Endometrial microvascular endothelial cells (primary cell): ENCODE data around the gene MFSD2A. TPM values are rescaled to one million over a fixed set of nuclear protein-coding genes. Genes with fewer than 3 reads are reported as not detected.

Source experiments
- in situ Hi-C: cut with HindIII; loops from 2 replicates; pipeline ENCODE4 v1.10.0; 2017; ENCODE audit warnings: low sequenced_read_pairs, low pct_unique_long_range_greater_than_20kb; ENCODE audit errors: inconsistent ontology term
- total RNA-seq: library from RNA; depleted of rRNA; stranded (reverse); fragments of >200 nt; gene quantifications from one replicate; pipeline ENCODE4 v1.2.3, GENCODE V29; 2015; ENCODE audit errors: inconsistent ontology term

MFSD2A gene
- total RNA-seq, 1 donor from 2014 or later: 6.3 TPM

DNA sequence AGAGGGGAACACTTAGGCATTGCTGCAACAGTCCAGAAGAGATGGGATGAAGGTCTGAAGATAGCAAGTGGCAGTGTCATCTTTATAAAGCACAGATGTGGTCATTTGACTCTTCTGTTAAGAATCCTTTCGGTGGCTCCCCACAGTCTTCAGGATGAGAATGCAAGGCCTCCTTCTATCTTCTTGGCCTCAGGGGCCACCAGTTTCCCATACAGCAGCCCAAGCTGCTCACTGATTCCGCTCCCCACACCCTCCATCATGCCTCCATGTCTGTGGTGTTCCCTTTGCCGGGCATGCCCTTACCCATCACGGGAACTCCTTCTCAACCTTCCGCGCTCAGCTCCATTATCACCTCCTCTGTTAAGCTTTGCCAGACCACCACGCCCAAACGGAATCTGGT is 16.1 kb upstream of the MFSD2A start:
- in situ Hi-C loops: no loop called here

DNA sequence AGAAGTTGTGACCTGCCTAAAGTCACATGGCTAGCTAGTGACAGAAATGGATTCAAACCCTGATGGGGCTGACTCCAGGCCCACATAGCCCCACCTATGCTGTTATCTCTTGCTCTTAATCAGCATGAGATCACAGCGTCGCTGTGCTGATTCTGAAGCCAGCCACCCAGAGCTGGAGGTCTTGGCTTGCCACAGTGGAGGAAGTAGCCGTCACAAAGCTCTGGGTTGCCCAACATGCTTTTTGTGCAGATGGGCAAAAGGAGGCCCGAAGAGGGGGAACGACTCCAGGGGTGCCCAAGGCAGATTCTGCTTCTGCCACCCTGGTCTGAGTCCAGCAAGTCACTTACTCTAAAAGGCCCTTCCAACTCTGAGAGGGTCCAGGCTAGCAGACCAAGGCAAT is 14.7 kb upstream of the MFSD2A start:
- in situ Hi-C loops: no loop called here

DNA sequence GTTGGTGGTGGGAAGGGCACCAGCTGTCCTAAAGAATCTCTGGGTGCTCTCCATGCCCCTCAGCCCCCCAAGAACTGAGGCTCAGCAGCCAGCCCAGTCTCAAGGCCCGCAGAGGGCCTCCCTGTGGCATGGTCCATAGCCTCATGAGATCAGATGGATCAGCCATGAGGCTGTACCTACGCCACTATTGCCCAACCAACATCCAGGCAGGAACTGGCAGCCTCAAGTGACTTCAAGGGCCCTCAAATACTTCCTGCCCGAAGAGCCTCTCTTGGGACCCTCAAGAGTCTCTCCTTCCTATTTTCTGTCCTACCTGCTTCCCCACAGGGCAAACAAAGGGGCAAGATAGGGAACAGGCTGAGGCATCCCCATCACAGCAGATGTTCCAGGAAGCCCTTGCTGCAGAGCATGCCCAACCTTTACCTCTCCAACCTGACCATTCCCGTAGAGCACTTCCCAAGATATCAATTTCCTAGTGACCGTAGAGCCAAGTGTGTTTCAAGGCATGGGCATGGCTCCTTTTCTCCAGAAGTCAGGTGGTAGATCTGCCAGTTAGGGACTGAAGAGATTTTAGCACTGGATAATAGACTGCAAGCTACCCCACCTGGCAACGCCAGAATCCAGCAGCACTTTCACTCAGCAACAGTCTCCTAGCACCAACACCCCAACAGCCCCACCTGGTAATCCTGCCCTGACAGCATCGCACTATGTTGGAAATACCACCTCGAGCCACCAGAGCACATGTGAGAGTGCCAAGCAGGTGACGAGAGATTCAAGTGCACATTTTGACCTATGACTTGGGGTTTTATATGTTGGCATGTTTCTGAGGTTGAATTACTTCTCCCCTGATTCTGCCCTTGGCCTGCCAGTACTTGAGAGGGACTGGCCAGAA is 13.7 kb upstream of the MFSD2A start:
- in situ Hi-C loops: no loop called here

DNA sequence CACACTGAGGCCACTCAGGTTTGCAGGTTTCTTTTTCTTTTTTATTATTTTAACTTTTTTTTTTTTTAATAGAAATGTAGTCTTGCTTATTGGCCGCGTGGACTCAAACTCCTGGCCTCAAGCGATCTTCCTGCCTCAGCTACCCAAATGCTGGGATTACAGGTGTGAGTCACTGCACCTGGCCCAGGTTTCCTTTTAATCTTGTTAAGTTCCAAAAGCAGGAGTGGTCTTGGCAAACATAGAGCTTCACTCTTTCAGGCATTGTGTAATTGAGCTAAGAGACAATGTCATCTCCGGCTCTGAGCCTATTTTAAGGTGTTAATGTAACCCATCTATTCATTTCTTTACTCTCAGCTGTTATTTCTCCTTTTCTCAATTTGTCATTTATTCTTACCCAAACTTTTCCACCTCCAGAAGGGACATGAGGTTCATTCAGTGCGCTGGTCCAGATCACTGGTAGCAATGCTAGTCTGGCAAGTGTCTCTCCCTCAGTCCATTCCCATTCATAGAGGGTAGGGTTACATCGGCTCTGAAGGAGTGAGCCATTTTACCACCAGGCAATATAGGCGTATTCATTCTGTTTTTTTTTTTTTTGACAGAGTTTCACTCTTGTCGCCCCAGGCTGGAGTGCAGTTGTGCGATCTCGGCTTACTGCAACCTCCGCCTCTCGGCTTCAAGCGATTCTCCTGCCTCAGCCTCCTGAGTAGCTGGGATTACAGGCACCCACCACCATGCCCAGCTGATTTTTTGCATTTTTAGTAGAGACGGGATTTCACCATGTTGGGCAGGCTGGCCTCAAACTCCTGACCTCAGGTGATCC is 11.3 kb upstream of the MFSD2A start:
- in situ Hi-C loops: no loop called here

DNA sequence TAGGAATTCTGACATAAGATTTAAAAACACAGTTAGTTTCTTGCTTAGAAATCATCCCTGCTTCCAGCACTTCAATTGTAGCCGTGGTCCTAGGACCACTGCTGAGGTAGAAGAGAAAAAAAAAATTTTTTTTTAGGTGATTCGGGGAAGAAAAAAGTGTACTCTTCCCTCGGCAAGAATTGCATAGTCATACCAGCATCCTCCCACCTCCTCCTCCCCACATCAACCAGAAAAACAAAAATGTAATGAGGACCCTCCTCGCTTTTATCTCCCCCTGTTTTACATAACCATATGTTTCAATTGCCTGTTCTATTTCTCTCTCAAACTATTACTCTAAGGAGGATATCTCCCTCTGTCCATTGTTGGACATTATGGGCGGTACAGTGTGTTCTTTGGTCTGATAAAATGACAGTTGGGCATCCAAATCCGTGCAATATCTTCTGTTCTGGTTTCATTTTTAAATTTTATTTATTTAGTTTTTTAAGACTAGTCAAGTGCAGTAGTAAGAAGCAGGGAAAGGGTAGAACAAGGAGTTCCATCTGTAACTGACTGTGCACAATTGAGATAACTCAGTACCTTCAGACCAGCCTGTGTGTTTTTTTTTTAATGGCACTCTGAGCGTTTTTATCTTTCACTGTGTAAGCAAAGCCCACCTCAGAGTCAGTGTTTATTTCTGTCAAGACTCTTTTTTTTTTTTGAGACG is 10.4 kb upstream of the MFSD2A start:
- in situ Hi-C loops: no loop called here

DNA sequence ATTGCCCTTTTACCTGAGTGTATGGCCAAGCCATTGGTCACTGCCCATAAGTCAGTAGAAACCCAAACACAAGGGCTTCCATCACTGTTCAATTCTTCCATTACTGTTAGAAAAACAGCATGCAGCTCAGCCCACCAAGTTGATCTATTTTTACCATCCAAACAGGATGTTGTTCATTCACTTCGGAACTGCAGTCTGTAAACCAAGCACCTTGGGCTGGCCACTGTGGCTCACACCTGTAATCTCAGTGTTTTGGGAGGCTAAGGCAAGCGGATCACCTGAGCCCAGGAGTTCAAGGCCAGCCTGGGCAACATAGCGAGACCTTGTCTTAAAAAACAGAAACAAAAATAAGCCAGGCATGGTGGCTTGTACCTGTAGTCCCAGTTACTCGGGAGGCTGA is 8.7 kb upstream of the MFSD2A start:
- in situ Hi-C loops: no loop called here

DNA sequence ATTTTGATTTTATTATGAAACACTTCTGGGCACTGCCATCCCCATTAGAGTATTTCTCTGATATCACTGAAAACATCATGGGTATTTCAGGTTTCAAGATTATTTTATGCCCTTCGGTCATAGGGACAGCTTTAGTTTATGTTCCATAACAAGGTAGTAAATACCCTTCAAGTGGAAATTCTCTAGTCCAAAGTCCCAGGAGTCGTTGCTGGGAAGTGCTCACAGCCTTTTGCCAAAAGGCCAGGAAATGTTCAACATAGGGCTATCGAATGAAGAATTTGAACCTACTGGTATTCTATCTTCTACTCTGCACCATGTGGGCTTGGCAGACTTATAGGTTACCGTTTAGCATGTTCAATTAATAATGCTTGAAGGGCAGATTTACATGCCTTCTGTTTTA is 7.7 kb upstream of the MFSD2A start:
- in situ Hi-C loops: no loop called here

DNA sequence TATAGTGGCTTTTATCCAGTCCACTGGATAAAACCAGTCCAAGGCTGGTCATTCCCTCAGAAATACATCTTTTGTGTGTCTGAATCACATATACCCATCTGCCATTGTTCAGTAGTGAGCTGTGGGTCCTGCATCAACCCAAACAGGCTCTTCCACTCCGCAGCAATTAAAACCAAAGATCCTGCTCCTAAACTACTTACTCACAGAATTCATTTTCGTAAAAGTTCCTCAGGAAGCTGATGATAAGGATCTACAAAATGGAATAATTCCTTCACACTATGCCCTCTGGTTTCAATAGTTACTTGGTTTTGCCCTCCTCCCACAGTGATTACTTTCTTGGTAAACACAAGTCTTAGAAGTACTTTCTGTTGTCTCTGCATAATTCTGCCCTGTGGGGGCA is 5.1 kb upstream of the MFSD2A start:
- in situ Hi-C loops: no loop called here

DNA sequence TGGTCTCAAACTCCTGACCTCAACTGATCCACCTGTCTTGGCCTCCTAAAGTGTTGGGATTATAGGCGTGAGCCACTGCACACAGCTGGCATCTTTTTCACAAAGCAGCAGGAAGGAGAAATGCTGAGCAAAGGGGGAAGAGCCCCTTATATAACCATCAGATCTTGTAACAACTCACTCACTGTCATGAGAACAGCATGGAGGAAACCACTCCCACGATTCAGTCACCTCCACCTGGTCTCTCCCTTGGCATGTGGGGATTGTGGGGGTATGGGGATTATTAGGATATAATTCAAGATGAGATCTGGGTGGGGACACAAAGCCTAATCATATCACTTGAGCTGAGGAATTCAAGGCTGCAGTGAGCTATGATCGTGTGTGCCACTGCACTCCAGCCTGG is 3.0 kb upstream of the MFSD2A start:
- in situ Hi-C loops: no loop called here

DNA sequence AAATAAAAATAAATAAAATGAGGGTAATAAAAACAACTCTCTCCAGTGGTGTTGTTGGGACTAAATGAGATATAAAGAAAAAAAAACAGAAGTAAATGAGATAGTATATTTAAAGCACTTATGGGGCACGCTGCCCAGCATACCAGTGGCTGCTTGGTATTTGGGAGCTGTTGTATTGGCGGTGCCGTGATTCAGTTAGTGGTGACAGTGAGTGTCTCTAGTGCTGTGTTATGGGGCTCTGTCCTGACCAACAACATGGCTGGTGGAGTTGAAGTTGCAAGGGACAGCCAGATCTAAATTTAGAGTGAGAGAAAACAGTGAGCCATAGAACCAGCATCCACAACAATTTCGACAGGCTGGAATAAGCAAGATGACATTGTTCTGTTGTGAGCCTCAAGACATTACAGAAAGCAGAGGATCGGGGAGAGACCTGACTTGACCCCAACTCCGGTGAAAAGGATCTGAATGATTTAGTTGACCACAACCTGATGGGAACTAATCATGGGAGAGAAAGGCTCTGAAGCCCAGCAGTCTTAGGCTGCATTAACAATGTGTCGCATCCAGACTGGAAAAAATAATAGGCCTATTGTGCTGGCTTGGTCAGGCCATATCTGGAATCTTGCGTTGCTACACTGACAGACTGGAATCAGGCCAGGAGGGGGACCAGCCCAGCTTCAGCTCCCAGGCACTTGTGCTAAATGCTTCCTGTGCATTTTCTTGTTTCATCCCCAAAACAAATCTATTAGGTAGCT is 2.4 kb upstream of the MFSD2A start:
- in situ Hi-C loops: no loop called here

DNA sequence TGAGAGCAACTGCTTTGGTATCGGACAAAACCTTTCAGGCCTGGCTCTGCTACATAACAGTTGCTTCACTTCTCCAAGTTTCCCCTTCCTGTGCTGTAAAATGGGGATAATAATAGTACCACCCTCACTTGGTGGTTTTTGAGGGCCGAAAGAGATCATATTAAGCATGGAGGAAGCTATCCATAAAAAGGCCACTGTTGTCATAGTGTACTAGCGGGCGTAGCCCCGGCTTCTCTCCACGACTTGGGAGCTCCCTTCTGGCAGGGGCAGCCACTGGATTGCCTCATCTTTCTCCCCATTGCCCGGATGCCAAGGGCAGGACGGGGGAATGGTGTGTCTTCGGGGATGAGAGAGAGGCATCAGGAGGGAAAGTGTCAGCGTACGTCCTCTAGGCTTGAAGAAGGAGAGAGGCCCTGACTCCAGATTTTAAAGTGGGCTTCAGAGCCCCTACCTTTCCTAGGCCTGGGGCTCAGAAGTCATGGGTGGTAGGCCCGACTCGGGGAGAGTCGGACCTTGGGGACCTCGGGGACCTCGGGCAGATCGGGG is 548 bp upstream of the MFSD2A start:
- in situ Hi-C loops: no loop called here

DNA sequence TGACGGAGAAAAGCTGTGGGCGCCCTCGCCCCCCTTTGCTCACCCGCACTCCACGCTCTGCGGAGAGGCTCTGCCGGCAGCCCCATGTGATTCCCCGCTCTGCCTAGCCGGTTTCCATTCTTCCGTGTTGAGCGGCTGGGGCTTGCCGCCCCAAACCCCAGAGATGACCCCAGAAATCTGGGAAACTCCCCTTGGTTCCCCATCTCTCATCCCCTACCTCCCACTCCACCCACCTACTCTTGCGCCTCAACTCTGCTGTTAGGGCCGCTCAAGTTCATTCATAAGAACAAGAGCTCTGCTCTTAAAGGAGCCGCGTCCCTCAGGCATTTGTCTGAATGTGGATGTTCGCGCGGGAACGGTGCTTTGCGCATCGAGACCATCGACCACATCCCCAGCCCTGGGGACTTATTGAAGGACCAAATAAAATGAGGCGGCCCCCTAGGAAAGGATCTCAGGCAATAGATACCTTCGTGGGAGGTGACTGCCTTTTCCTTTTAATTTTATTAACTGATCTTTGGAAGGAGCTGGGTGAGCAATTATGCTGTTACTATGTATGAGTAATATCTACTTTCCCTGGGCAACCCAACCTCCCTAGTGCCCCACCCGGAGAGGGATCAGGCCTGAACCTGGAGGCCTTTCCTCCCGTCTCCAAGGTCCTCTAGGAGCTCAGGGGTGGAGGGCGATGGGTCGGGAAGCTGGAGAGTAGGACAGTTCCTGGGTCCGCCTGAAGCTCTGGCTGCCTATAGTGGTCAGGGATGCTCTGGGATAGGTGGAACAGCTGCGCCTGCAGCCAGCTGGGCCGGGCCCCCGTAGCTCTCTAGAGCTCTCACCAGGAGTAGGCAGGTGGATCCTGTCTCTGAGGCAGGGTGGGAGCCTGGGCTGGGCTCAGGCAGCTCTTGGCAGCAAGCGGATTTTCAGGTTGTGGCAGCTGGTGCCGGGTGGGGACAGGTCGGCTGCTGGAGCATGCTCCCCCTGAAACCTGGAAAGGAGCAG is 898 bp downstream of the MFSD2A start:
- in situ Hi-C loops: no loop called here

DNA sequence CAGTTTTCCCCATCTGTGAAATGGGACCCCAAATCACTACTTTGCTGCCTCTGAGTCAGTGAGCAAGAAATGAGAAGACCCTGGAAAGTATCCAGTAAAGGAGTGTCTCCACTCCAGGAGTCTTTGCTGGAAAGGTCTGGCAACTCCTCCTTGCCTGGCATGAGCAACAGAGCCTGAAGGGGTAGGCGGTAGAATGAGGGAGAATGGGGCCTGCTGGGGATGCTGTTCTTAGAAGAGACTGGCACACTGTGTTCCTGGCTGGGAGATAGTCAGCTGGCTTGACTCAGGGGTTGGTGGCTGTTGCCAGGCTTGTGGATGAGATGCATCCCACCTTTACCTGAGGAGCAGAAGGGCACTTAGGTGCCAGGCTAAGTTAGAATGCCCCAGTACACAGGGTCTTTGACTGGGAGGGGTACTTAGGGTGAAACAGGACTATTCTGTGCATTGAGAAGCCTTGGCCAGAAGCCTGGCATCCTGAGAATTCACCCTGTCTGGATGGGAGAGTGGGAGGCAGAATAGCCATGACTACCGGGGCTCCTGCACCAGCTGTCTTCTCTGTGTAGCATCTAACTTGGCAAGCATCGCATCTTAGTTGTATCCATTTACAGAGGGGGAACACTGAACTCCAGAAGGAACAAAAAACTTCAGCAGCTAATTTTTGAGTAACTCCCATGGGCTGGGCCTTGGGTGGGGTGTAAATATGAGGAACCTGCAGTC is 2.5 kb downstream of the MFSD2A start:
- in situ Hi-C loops: no loop called here

DNA sequence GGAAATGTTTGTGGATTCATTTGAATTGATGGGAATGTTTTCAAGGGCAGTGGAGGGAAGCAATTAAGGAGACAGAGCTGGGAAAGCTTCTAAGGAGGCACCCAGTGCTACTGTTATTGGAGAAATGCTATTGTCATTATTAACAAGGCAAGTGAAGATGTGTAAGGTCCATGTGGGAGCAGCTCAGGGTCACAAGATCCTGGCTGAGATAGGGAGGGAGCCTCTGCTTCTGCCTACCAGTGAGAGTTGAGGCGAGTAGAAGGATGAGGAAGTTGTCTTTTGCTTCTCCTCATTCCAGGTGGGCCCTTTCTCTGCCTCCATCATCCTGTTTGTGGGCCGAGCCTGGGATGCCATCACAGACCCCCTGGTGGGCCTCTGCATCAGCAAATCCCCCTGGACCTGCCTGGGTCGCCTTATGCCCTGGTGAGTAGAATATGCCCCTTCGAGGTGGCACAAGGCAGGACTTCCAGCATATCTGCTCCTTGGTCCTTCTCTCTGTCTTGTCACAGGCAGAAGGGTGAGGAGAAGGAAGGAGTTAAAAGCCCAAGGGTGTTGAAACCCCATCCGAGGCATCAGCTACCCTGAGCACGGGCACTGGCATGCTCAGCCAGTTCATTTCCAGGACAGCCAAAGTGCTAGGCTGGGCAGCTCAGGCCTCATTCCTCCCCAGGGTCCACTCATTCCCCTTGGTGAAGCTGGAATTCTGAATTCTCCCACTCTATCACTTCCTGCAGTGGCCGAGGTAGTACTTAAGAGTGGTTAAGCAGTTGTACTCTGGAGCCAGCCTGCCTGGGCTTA is 3.7 kb downstream of the MFSD2A start:
- in situ Hi-C loops: no loop called here

DNA sequence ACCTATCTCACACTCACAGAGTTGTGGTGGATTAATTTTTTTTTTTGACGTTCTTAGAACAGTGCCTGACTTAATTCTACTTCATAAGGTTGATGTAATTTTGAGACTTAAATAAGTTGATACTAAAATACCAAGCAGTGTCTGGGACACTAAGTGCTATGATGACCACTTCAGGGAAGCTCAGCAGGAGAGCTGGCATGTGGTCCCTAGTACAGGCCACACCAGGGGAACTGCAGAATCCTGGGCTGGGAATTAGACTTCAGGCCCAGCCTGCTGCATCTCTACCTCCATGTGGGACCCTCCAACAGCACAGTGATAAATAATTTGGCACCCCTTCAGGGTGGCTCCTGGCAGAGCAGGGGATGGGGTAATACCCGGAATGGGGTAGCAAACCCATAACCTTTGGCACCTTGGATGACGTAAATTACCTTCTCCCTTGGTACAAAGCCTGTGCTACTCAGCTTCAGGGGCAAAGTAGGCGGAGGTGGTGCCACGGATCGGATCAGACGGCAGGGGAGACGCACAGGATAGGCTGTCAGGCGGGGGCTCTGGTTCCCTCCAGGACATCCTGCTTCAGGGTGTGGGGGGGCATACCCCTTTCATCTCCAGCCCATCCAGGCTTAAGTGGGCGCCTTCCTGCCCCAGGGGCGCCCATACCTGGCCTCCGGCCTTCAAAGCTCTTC is 4.8 kb downstream of the MFSD2A start:
- in situ Hi-C loops: no loop called here
